Measurements from ENCODE around the gene HLA-DRA. TPM values are rescaled to one million over a fixed set of nuclear protein-coding genes. Genes with fewer than 3 reads are reported as not detected.

HLA-DRA gene
- total and polyA plus RNA-seq, 2 experiments from 2014 or later = 0.64 to 1.3 TPM

GRCh38 chr6:32442243-32442667 is 2.6 kb downstream of the HLA-DRA start:
- Histone ChIP-seq H3K9me2 (replicated peaks; ENCODE audit: insufficient read depth) (no peaks in the 10 kb centered on the region), H3K27me3 (no peaks in the 10 kb centered on the region), H3K27ac (no peak overlapping the region), H3K4me1 (ENCODE audit: insufficient read depth) (no peaks in the 10 kb centered on the region), H2AFZ (no peak overlapping the region), H3K4me2 (no peak overlapping the region), H4K20me1 (ENCODE audit: insufficient read depth, poor library complexity, severe bottlenecking) (no peaks in the 10 kb centered on the region), H3K36me3 (replicated peaks; ENCODE audit: insufficient read depth, low read depth) (no peaks in the 10 kb centered on the region), H3K79me2 (no peaks in the 10 kb centered on the region), H3K4me3 (no peak overlapping the region), H3K9me3 (ENCODE audit: low read depth) (no peaks in the 10 kb centered on the region)
- 87% methylated on average over 7 of the region's 7 CpGs for WGBS (ENCODE audit: low lambda C conversion rate, missing lambda C conversion rate)
- TF ChIP-seq EZH2 (IDR thresholded peaks at IDR 0.05; ENCODE audit: borderline replicate concordance) (no peak), EZH2phosphoT487 (IDR thresholded peaks at IDR 0.05; ENCODE audit: low read depth, severe bottlenecking, unreplicated experiment) (no peak)
- TF ChIP-seq, protein P1, sequence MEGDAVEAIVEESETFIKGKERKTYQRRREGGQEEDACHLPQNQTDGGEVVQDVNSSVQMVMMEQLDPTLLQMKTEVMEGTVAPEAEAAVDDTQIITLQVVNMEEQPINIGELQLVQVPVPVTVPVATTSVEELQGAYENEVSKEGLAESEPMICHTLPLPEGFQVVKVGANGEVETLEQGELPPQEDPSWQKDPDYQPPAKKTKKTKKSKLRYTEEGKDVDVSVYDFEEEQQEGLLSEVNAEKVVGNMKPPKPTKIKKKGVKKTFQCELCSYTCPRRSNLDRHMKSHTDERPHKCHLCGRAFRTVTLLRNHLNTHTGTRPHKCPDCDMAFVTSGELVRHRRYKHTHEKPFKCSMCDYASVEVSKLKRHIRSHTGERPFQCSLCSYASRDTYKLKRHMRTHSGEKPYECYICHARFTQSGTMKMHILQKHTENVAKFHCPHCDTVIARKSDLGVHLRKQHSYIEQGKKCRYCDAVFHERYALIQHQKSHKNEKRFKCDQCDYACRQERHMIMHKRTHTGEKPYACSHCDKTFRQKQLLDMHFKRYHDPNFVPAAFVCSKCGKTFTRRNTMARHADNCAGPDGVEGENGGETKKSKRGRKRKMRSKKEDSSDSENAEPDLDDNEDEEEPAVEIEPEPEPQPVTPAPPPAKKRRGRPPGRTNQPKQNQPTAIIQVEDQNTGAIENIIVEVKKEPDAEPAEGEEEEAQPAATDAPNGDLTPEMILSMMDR (IDR thresholded peaks at IDR 0.05; ENCODE audit: poor library complexity) = no peak
- no peak for DNase-seq (ENCODE audit: low spot score)

DNA sequence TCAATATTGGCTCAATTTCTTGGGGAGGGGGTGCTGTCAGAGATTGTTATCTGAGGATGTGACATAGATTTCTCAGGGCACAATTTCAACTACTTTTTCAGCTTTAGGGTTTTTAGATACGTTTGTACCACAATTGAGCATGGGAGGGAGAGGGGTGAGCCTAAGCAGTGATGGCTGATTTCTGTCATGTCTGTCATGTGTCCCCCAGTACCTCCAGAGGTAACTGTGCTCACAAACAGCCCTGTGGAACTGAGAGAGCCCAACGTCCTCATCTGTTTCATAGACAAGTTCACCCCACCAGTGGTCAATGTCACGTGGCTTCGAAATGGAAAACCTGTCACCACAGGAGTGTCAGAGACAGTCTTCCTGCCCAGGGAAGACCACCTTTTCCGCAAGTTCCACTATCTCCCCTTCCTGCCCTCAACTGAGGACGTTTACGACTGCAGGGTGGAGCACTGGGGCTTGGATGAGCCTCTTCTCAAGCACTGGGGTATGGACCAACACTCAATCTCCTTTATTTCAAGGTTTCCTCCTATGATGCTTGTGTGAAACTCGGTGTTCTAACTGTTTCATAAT is 3.4 kb downstream of the HLA-DRA start:
- H3K36me3 ChIP-seq (replicated peaks; ENCODE audit: insufficient read depth, low read depth) = no peaks in the 10 kb centered on the region
- no peak overlapping the region for H3K27ac ChIP-seq
- H3K9me3 ChIP-seq (ENCODE audit: low read depth) = no peaks in the 10 kb centered on the region
- TF ChIP-seq EZH2 (IDR thresholded peaks at IDR 0.05; ENCODE audit: borderline replicate concordance) = no peak
- TF ChIP-seq EZH2phosphoT487 (IDR thresholded peaks at IDR 0.05; ENCODE audit: low read depth, severe bottlenecking, unreplicated experiment) = no peak
- TF ChIP-seq, protein P1 (IDR thresholded peaks at IDR 0.05; ENCODE audit: poor library complexity) = no peak
- WGBS (ENCODE audit: low lambda C conversion rate, missing lambda C conversion rate) = 89% methylated on average over 8 of the region's 8 CpGs
- no peak overlapping the region for H3K4me2 ChIP-seq
- H3K27me3 ChIP-seq = no peaks in the 10 kb centered on the region
- H3K79me2 ChIP-seq = no peaks in the 10 kb centered on the region
- H4K20me1 ChIP-seq (ENCODE audit: insufficient read depth, poor library complexity, severe bottlenecking) = no peaks in the 10 kb centered on the region
- no peaks in the 10 kb centered on the region for H3K4me1 ChIP-seq (ENCODE audit: insufficient read depth)
- no peak for DNase-seq (ENCODE audit: low spot score)
- no peak overlapping the region for H3K4me3 ChIP-seq
- no peaks in the 10 kb centered on the region for H3K9me2 ChIP-seq (replicated peaks; ENCODE audit: insufficient read depth)
- H2AFZ ChIP-seq = no peak overlapping the region

GRCh38 chr6:32444433-32444832 is 4.7 kb downstream of the HLA-DRA start:
- WGBS (ENCODE audit: low lambda C conversion rate, missing lambda C conversion rate) = 100% methylated on average over 2 of the region's 2 CpGs
- Histone ChIP-seq H2AFZ (no peak overlapping the region), H3K4me2 (no peak overlapping the region), H3K4me1 (ENCODE audit: insufficient read depth) (no peaks in the 10 kb centered on the region), H4K20me1 (ENCODE audit: insufficient read depth, poor library complexity, severe bottlenecking) (no peaks in the 10 kb centered on the region), H3K4me3 (no peak overlapping the region), H3K27ac (no peak overlapping the region), H3K9me2 (replicated peaks; ENCODE audit: insufficient read depth) (no peaks in the 10 kb centered on the region), H3K36me3 (replicated peaks; ENCODE audit: insufficient read depth, low read depth) (no peaks in the 10 kb centered on the region), H3K79me2 (no peaks in the 10 kb centered on the region), H3K9me3 (ENCODE audit: low read depth) (no peaks in the 10 kb centered on the region), H3K27me3 (no peaks in the 10 kb centered on the region)
- TF ChIP-seq EZH2phosphoT487 (IDR thresholded peaks at IDR 0.05; ENCODE audit: low read depth, severe bottlenecking, unreplicated experiment) (no peak), EZH2 (IDR thresholded peaks at IDR 0.05; ENCODE audit: borderline replicate concordance) (no peak)
- TF ChIP-seq, protein P1 (IDR thresholded peaks at IDR 0.05; ENCODE audit: poor library complexity) = no peak
- no peak for DNase-seq (ENCODE audit: low spot score)

Measured in hepatocyte (in vitro differentiated cells).